ENCODE data around the gene TMEM174.

- TF ChIP-seq, protein P1, sequence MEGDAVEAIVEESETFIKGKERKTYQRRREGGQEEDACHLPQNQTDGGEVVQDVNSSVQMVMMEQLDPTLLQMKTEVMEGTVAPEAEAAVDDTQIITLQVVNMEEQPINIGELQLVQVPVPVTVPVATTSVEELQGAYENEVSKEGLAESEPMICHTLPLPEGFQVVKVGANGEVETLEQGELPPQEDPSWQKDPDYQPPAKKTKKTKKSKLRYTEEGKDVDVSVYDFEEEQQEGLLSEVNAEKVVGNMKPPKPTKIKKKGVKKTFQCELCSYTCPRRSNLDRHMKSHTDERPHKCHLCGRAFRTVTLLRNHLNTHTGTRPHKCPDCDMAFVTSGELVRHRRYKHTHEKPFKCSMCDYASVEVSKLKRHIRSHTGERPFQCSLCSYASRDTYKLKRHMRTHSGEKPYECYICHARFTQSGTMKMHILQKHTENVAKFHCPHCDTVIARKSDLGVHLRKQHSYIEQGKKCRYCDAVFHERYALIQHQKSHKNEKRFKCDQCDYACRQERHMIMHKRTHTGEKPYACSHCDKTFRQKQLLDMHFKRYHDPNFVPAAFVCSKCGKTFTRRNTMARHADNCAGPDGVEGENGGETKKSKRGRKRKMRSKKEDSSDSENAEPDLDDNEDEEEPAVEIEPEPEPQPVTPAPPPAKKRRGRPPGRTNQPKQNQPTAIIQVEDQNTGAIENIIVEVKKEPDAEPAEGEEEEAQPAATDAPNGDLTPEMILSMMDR (IDR thresholded peaks at IDR 0.05): no peak
- no peak for TF ChIP-seq EZH2 (IDR thresholded peaks at IDR 0.05)
- TF ChIP-seq EZH2phosphoT487 (IDR thresholded peaks at IDR 0.05): no peak
Measured at GRCh38 chr5:73198833-73199592, 26.0 kb downstream of the TMEM174 start.
